GM18520 (cell line): ENCODE measurements around the gene BBOX1.
"Not testable (repeated sequence)": the region's sequence is repeated elsewhere in the genome, so short reads cannot be mapped to it uniquely, and the experiment has no call there.

ENCODE experiments used
- ATAC-seq: cut with Tn5 transposase; IDR thresholded peaks from one replicate; pipeline ENCODE4 v1.9.1; 2021; ENCODE audit not compliant: unreplicated experiment

The BBOX1 gene

GRCh38 chr11:27174672-27175210 lies 134.1 kb downstream of the BBOX1 start:
- no peak for ATAC-seq

GRCh38 chr11:27175562-27175961 lies 134.9 kb downstream of the BBOX1 start:
- ATAC-seq = not testable (repeated sequence)
